LNCaP clone FGC (cell line): Measurements from ENCODE around the gene RFPL3.

ENCODE experiments used
- DNase-seq: peaks from one replicate; pipeline ENCODE4 v3.0.0-alpha.2; 2011; ENCODE audit warnings: low read depth
- H3K4me3 ChIP-seq: 2 replicates; pipeline ENCODE4 v1.5.1; 2011; ENCODE audit warnings: mild to moderate bottlenecking, low read depth, low read length, control low read depth
- TF ChIP-seq, protein P1 (sequence below): IDR thresholded peaks from 2 replicates; pipeline ENCODE4 v1.5.1; 2012; ENCODE audit warnings: mild to moderate bottlenecking; ENCODE audit not compliant: control insufficient read depth, insufficient read depth; ENCODE audit errors: extremely low read depth

Gene RFPL3

DNA sequence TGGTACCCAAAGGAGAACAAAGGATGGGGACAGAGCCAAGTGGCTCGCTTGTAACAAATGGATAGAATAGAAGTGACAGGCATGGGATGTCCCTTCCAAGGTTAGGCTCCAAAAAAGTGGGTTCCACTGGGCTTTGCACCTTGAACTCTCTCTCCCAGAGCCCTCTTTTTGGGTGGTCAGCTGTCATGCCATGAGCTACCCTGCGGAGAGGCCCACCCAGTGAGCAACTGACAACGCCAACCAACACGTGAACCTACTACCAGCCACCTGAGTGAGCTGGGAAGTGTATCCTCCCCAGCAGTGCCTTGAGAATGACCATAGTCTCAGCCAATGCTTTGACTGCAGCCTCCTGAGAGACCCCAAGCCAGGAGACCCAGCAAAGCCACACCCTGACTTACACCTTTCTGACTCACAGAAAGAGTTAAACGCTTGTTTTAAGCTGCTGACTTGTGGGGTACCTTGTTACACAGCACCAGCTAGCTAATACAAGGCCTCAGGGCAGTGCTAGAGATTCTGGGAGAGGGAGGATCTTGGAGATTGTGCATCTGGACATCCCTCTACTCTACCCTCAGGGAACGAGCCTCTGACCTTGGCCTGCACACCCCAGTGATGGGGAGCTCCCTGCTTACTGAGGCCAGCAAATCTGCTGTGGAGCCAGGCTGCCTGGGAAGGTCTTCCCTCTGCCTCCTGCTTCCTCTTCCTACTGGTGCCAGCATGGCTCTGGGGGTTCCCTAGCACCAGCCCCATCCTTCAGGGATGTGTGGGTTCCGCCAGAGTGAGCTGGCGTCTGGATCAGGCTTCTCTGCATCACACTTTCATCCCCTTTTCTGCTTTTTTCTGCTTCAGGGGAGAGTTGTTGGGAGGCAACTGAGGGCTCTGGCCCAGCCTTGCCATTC, 29.1 kb upstream of the RFPL3 start:
- H3K4me3 ChIP-seq: no peak overlapping the region
- TF ChIP-seq, protein P1, sequence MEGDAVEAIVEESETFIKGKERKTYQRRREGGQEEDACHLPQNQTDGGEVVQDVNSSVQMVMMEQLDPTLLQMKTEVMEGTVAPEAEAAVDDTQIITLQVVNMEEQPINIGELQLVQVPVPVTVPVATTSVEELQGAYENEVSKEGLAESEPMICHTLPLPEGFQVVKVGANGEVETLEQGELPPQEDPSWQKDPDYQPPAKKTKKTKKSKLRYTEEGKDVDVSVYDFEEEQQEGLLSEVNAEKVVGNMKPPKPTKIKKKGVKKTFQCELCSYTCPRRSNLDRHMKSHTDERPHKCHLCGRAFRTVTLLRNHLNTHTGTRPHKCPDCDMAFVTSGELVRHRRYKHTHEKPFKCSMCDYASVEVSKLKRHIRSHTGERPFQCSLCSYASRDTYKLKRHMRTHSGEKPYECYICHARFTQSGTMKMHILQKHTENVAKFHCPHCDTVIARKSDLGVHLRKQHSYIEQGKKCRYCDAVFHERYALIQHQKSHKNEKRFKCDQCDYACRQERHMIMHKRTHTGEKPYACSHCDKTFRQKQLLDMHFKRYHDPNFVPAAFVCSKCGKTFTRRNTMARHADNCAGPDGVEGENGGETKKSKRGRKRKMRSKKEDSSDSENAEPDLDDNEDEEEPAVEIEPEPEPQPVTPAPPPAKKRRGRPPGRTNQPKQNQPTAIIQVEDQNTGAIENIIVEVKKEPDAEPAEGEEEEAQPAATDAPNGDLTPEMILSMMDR: no peak
- DNase-seq: no peak

DNA sequence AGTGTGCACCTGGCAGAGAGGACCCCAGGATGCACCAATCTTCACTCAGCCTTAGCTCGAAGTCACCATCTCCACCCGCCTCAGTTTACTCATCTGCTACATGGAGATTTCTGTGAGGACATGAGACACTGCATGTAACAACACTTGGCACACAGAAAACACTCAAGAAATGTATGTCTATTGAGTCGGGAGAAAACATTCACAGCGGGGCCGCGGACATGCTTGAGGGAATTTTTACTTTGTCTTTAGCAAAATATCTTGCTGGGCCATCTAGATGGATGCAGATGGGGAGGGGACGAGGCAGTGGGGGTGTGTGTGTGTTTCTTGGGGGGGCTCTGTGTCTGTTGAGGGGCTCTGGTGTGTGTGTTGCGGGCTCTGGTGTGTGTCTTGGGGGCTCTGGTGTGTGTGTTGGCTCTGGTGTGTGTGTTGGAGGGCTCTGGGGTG, 28.4 kb upstream of the RFPL3 start:
- TF ChIP-seq, protein P1: no peak
- H3K4me3 ChIP-seq: no peak overlapping the region
- no peak for DNase-seq

DNA sequence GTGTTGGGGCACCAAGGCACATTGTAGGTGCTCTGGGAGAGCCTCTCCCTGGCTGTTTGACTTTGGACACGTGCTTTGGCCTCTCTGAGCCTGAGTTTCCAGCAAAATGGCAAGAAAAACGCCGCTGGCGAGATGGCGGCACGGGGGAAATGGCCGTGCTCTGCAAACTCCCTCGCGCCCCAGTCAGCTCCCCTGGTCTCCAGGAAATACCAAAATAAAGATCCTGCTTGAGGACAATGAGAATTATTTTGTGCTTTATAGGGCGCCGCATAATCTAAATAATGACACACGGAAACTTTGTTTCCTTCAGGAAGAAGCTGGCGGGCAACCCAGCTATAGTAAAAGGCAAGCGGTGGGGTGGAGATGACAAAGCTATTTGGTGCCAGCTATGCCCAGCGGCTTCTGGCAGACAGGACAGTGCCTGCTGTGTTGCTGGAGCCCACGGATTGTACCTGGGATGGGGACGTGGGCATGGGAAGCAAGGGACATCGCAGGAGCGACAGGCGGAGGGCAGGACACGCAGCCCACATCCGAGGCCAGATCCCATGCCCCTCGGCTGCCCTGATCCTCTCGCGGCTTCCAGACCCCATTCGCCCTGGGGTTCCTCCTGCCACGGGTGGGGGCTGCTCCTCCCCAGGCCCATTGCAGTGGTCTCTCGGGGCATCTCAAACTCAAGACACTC, 26.3 kb upstream of the RFPL3 start:
- TF ChIP-seq, protein P1: no peak
- DNase-seq: no peak
- no peak overlapping the region for H3K4me3 ChIP-seq

DNA sequence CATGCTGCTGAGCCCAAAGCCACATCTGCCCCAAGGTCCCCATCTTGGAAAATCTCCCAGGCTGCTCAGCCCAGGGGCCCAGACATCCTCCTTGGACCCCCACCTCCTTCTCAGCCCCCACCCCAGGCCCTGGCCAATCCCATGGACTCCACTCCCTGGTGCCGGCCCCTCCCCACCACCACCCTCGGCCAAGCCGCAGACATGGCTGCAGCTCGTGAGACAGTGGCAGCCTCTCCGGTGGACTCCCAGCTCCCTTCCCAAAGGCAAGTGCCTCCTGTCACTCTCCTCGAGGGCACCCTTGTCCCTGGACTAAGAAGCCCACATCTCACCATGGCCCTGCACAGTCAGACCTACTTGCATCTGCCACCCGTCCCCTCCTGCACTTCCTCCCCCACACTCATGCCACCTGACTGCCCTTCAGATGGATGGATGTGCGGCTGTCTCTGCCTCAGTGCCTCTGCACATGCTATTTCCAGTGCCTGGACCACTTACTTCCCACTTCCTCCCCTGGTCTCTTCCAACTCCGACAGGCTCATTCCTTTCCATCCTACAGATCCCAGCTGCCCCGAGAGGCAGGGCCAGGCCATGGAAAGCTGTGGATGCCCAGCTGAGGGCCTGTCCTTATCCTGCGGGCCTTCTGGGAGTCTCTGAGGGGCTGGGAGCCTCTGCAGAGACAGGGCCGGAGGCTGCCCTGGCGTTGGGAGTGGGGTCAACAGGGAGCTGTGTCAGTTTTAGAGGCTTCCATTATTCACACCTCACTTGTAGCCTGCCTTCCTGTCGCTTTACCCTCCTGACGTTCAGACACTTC, 25.5 kb upstream of the RFPL3 start:
- H3K4me3 ChIP-seq: no peak overlapping the region
- TF ChIP-seq, protein P1: no peak
- DNase-seq: no peak

DNA sequence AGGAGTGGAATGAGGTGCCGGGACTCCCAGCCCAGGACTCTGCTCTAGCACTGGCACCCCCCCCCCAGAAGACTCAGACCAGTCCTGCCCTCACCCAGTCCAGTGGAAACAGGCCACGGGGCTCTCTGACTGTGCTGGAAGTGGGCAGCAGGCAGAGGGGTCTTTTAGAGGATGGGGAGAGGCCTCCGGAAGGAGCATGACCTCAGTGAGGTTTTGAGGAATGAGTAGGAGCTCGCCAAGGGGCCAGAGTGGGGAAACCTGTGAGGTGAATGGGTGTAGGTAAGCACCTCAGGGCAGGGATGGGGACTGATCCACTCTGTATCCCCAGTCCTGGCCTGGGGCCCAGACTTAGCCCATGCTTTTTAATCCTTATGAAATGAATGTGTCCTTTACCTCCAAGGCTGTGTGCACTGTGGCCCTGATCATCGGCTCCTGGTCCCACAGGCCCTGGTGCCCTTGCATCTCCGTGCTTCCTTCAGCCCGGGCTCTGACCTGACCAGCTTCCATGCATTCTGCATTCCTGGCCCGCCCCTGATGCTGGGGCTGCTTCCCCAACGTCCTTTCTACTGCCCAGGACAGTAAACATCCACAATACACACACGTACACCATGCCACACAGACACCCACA, 24.4 kb upstream of the RFPL3 start:
- no peak for DNase-seq
- TF ChIP-seq, protein P1: no peak
- no peak overlapping the region for H3K4me3 ChIP-seq
